OCI-LY7 (cell line): Measurements from ENCODE around the gene PITPNC1.

ENCODE experiments used
- EZH2phosphoT487 ChIP-seq: fragments of 200-600 bp; sonication (generic); IDR thresholded peaks from 2 replicates; pipeline ENCODE4 v1.6.1; 2018; ENCODE audit warnings: low read depth, borderline replicate concordance, mild to moderate bottlenecking, mixed run types, antibody characterized with exemption, low read length, moderate library complexity, mixed read lengths
- TF ChIP-seq, protein P1 (sequence below): fragments of 200-600 bp; sonication (generic); conservative IDR thresholded peaks from 2 replicates; pipeline ENCODE4 v1.5.1; 2014; ENCODE audit warnings: mild to moderate bottlenecking, antibody characterized with exemption, low read length, moderate library complexity, mixed read lengths

- TF ChIP-seq, protein P1, sequence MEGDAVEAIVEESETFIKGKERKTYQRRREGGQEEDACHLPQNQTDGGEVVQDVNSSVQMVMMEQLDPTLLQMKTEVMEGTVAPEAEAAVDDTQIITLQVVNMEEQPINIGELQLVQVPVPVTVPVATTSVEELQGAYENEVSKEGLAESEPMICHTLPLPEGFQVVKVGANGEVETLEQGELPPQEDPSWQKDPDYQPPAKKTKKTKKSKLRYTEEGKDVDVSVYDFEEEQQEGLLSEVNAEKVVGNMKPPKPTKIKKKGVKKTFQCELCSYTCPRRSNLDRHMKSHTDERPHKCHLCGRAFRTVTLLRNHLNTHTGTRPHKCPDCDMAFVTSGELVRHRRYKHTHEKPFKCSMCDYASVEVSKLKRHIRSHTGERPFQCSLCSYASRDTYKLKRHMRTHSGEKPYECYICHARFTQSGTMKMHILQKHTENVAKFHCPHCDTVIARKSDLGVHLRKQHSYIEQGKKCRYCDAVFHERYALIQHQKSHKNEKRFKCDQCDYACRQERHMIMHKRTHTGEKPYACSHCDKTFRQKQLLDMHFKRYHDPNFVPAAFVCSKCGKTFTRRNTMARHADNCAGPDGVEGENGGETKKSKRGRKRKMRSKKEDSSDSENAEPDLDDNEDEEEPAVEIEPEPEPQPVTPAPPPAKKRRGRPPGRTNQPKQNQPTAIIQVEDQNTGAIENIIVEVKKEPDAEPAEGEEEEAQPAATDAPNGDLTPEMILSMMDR: no peak
- TF ChIP-seq EZH2phosphoT487: no peak
Observed at GRCh38 chr17:67379251-67379630, 2.2 kb downstream of the PITPNC1 start.
